Stimulated activated naive CD4-positive, alpha-beta T cell treated with Interleukin-2 at 50 U/mL for 16 hours (primary cell): ENCODE data around the gene COL23A1.
"Not testable (repeated sequence)": the region's sequence is repeated elsewhere in the genome, so short reads cannot be mapped to it uniquely, and the experiment has no call there.

Experiments used
- DNase-seq: peaks from one replicate; lab custom pipeline; 2025; lab: John Stamatoyannopoulos, UW

Gene COL23A1

GRCh38 chr5:178239626-178240301 is 350.4 kb downstream of the COL23A1 start:
- not testable (repeated sequence) for DNase-seq

DNA sequence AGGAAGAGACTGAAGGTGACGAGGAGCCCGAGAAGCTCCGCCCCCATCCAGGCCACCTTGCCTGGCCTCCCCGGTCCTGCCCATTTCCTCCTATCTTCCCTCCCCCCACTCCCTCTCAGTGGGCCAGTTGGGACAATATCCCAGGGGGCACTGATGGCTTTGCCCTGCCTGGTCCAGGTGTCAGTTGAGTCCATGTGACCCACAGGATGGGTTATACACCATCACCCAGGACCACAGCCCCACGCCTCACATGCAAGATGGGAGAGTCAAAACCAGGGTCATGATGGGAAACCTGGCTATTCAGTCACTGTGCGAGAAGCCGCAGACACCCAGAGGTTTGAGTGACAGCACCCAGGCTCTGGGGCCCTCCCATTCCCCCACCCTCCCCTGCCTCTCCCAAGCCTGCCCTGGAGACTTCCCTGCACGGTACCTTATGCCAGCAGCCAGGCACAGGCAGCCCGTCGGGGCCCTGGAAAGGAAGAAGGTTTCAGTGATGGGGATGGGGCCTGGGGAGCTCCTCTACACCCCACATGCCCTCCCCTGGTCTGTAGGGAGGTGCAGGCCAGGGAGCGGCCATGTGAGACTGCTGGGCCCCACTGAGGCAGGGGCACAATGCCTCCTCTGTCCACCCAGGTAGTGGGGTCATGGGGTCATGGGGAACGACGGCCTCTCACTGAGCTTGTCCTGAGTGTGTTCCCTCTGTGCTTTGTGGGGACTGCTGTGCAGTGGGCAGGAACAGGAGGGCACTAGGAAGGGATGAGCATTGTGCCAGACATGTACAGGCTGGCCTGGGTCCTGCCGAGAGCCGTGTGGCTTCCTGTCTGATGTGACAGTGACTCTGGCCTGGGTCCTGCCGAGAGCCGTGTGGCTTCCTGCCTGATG is 351.2 kb downstream of the COL23A1 start:
- DNase-seq = no peak

DNA sequence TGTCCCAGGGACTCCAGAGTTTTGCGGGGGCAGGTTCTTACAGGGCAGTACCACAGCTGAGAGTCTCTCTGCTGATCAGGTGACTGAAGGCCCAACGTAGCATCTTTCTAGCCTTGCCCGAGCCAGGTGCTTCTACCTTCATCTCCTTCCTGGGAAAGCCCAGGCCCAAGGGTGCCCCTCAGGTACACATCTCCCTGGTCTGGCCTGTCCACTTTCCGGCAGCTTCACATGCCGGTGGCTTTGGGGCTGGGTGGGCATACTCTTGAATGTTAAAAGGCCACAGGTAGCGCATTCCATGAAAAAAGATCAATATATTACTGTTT is 351.9 kb downstream of the COL23A1 start:
- DNase-seq = no peak

DNA sequence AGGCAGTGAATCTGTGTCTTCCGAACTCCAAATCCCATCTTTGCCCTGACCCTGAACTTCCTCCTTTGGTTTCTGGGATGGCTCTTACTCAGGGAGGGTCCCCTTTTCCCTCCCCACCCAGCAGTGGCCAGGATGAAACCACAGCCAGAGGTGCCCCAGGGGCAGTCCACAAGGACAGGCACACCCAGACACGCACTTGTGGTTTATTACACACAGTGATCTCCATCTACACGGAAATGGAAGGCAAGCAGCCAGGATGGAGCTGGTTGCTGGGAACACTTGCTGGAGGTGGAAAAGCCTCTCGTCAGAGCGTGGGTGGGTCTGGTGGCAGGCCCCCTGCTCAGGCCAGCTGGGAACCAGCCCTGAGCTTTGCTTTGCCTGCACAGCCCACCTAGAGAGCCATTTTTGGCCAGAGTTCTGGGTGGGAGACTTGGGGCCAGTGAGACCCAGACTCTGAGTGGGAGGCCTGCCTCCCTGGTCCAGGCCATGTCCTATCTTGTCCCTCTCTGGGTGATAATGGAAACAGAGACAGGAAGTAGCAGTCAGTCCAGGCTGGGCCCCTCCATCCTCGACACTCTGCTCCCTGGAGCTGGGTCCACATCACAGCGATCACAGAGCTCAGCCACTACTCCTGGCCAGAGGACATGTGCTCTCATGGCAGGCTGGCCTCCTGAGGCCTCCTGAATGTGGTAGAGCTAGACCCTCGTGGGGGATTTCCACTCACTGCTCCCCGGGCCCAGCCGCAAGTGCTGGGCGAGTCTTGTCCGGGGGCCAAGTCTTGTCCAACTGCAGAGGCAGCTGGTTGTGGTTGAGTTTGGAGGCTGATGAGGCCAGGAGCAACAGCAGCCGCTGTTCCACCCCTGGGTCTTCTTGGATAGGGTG is 352.5 kb downstream of the COL23A1 start:
- DNase-seq = no peak

- no peak for DNase-seq
Observed at GRCh38 chr5:178236679-178237078, 353.5 kb downstream of the COL23A1 start.

DNA sequence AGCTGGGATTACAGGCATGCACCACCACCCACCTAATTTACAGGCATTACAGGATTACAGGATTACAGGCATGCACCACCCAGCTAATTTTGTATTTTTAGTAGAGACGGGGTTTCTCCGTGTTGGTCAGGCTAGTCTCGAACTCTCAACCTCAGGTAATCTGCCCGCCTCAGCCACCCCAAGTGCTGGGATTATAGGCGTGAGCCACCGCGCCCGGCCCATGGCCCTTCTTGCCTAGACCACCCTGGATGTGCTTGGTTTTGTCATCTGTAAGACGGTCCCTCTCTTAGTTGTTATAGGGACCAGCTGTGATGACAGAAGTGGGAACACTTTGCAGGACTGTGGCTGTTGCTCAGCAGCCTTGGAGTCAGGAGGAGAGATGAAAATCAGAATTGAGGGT is 354.1 kb downstream of the COL23A1 start:
- no peak for DNase-seq

GRCh38 chr5:178235588-178235974 is 354.6 kb downstream of the COL23A1 start:
- DNase-seq = no peak

GRCh38 chr5:178234750-178235587 is 355.2 kb downstream of the COL23A1 start:
- peak; percentile 59 for DNase-seq

DNA sequence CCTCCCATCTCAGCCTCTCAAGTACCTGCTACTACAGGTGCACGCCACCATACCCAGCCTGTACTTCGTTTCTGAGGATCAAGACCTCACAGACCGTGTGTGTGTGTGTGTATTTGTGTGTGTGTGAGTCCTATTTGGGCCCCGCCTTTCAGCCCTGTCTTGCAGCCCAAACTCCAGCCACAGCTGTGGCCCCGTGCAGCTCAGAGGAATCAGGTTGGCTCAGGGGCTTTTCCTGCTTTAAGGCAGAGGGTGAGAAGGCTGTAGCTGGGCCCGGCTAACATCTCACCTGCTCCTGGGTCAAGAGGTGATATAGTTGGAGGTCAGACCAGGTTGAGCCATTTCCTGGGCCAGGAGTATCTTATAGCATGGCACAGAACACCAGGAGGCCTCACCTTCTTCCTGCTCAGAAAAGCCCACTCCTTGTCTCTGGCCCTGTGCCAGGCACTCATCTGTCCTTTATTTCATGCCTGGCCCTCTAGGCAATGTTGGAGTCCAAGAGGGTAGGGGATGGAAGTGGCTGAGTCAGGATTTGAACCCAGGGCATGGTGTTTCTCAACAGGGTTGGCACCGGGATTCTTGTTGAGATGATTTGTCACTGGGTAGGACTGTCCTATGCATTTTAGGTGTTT is 356.0 kb downstream of the COL23A1 start:
- no peak for DNase-seq

DNA sequence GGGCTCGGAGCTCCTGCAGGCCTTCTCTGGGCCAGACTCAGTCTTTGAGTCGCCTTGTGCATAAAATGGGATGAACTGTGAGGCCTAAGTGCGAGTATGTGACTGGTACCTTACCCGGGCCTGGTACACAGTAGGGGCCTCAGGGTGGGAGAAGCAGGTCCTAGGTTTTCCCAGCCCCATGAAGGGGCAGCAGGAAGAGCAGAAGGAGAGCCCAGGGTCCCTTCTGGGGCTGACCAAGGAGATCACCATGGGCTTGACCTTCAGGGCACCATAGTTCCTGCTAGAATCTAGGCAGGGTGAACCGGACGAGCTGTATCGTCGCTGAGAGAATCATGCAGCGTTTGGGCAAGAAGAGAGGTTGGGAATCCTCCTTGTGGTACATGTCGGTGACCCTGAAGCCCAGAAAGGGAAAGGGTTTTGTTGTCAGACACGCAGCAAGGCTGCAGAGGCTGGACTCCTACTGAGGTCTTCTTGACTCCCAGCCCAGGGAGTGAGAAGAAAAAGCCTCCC is 357.2 kb downstream of the COL23A1 start:
- DNase-seq = no peak

DNA sequence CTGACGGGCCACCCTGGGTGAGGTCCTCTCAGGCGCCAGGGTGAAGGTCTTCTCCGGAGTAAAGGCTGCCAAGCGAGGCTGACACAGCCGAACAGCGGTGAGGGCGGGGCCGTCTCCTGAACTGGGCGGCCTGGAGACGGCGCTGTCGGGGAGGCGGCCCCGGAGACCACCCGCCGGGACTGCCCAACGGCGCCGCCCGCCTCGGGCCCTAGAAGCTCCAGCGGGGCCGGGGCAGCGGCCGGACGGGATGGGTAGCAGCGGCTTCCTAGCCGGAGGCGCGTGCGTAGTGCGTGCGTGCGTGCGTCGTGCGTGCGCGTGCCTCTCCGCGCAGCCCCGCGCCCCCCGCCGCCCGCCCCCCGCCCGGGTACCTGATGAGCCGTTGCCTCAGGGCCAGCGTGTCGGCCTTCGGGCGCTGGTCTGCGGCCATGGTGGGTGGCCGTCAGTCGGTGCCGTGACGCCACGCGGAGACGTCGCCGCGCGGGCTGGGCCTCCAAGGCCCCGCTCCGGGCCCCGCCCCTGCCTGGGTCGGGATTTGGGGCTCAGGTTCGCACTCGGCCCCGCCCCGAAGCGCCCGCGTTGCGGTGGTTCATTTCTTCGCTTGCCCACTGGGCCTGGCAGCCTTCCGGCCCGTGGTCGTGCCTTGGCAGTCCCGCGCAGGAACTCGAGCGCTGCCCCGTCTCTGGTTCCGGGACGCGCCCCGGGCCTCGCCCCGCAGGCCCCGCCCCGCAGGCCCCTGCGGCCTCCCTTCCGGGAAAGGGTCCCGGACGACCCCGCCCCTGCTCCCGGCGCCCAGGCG is 357.9 kb downstream of the COL23A1 start, which contains the start of gene PHYKPL:
Gene PHYKPL, minus strand, starts transcription at position 679 of the 796 bp plus-strand sequence. Its CDS starts 252 bp downstream, at position 427.
- peak; percentile 77 for DNase-seq

- DNase-seq = no peak
Observed at GRCh38 chr5:178231539-178232123, 358.6 kb downstream of the COL23A1 start.

GRCh38 chr5:178230879-178231538 is 359.2 kb downstream of the COL23A1 start:
- no peak for DNase-seq

GRCh38 chr5:178229861-178230260 is 360.3 kb downstream of the COL23A1 start:
- no peak for DNase-seq

DNA sequence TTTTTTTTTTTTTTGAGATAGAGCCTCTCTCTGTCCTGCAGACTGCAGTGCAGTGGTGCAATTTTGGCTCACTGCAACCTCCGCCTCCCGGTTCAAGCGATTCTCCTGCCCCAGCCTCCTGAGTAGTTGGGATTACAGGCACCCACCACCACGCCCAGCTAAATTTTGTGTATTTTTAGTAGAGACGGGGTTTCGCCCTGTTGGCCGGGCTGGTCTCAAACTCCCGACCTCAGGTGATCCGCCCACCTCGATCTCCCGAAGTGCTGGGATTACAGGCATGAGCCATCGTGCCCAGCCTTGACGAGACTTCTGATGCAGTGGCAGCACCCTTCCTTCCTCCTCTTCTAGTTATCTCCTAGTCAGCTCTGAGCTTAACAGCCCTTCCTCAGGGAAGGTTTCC is 361.1 kb downstream of the COL23A1 start:
- DNase-seq = not testable (repeated sequence)

- no peak for DNase-seq
Observed at GRCh38 chr5:178228609-178229008, 361.6 kb downstream of the COL23A1 start.

DNA sequence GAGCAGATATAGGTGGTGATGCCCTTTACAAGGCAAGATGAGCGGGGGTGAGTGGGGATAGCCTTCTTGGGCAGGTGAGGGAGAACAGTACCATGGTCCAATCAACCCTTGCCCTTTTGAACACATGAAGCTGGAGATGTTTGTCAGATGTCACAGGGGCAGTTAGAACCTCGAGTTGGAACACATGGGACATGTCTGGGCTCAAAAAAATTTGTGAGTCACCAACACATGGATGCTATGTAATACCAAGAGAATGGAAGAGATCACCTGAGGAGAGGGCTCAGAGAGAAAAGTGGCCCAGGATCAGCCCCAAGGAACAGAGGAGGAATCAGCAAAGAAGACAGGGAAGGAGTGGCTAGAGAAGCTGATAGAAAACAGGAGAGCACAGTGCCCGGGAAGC is 362.3 kb downstream of the COL23A1 start:
- no peak for DNase-seq

DNA sequence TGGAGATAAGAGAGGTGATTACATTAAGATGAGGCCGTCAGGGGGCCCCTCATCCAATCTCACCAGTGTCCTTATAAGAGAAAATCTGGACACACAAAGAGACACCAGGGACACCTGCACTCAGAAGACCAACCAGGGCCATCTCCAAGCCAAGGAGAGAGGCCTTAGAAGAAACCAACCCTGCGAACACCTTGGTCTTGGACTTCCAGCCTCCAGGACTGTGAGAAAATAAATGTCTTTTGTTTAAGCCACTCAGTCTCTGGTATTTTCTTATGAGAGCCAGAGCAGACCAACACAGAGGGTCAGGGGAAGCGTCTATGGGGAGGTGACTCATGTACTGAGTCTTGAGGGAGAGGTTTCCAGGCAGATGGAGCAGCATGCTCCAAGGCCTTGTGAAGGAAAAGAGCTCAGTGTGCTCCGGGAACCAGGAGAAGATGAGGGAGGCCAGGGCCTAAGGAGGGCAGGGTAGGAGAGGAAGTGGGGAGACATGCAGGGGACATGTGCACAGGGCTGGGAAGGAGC is 363.0 kb downstream of the COL23A1 start:
- no peak for DNase-seq

- no peak for DNase-seq
Observed at GRCh38 chr5:178225174-178225573, 365.0 kb downstream of the COL23A1 start.
